Activated CD8-positive, alpha-beta memory T cell treated with anti-CD3 and anti-CD28 coated beads for 4 hours (primary cell): Measurements from ENCODE around the gene DNAJC5.
A peak's percentile ranks its signal among the peaks of the same experiment; 100 is the strongest.
"Not testable (repeated sequence)": the region's sequence is repeated elsewhere in the genome, so short reads cannot be mapped to it uniquely, and the experiment has no call there.

Source experiments
- DNase-seq, 2 donors: peaks; one replicate each; pipeline ENCODE4 v3.0.0-alpha.2; 2020; ENCODE audit warnings: low read depth in 2 of 2

Gene DNAJC5

GRCh38 chr20:63894358-63895201 is at the start of gene DNAJC5:
Gene DNAJC5, plus strand, starts transcription at chr20:63895126. Its CDS starts 33,220 bp downstream, at chr20:63928346.
- DNase-seq: peak; percentile 93 to 94

DNA sequence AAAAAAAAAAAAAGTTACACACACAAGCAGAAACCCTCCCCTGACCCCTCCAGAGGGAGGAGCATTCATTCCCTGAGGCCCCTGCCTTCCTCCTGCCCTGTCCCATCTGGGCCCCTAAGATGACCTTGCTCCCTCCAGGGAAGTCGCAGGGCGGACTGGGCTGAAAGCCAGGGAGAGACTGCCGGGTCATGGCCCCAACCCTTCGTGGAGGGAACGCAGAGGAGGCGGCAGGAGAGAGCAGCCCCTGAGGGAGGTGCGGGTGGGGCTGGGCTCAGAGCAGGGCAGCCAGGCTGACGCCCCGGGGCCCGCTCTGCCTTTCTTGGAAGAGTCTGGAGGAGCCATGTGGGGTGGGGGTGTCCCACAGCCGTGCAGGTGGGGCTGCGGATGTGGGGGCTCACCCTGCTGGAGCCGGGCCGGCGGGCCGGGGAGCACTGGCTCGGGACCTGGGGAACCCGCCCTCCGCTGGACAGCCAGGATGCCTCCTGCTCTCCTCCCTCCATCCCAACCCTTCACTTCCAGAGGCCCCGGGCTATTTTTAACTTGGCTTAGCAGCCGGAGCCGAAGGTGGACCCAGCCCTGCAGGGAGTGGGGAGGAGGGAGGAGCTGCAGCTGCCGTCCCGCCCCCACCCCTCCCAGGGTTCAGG is 48.7 kb upstream of the DNAJC5 start:
- no peak for DNase-seq

DNA sequence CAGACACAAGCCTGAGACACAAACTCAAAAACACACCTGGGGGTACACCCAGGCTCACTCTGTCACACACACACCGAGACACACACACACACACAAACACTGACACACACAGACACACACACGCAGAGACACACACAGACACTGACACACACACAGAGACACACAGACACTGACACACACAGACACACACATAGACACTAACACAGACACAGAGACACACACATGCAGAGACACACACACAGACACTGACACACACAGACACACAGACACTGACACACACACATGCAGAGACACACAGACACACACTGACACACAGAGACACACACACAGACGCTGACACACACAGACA is 48.1 kb upstream of the DNAJC5 start:
- no peak for DNase-seq

DNA sequence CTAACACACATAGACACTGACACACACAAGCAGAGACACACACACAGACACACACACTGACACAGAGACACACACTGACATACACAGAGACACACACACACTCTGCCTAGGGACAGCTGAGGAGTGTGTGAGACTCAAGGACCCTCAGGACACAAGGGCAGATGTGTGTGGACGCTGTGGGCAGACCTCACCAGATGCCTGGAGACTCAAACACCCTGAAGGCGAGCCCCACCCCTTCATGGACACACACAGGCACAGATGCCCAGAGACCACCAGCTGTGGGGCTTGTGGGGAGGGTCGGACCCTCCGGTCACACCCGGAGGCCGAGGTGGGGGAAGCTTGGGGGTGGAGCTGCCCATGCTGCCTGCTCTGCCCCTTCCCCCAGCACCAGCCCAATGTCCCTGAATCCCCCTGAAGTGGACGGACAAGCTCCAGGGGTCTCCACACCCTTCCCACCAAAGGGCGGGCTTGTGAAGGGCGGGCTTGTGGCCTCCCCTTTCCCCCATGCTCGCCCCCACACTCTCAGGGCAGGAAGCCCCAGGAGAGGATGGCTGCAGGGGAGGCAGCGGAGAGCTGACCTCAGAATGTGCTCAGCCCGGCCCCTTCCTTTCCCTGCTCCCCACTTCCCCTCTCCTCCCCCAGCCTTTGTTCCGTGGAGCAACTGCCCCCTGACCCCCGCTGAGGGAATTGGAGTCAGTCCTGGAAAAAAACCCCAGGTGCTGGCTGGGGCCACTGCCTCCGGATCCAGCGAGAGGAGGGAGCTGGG is 47.5 kb upstream of the DNAJC5 start:
- no peak for DNase-seq

DNA sequence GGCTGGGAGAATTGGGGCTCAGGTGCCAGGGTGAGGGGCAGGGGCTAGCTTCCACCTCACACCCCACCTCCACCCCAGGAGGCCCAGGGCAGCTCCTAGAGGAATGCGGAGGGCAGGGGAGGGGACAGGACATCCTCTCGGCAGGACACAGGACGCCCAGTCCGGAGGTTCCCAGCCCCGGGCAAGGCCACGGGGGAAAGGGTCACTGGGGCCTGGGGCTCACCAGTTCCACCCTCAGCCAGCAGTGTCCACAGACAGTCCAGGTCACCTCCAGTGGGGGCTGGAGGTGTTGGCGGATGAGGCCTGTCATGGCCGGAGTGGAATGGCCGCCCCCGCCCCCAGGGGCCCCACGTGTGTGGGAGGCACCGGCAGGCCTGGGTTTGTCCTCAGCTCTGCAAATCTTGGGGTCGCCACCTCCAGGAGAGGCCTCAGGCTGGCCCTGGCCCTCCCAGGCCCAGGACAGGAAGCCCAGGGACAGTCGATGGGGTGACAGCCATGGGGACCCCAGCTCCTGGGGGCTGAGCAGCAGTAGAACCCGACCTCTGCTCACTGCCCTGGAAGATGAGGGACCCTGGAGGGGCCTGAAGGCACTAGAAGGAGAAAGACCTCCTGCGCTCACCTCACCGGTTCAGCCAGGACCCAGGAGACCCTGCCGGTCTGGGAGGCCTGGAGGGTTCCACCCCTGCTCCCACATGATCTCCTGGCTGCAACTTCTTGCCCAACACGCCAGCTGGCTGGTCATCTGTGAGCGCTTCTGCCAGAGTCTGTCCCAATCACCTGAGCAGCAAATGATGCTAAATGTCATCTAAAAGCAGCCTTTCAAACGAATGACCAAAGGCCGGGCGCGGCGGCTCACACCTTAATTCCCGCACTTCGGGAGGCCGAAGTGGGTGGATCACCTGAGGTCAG is 46.7 kb upstream of the DNAJC5 start:
- no peak for DNase-seq

DNA sequence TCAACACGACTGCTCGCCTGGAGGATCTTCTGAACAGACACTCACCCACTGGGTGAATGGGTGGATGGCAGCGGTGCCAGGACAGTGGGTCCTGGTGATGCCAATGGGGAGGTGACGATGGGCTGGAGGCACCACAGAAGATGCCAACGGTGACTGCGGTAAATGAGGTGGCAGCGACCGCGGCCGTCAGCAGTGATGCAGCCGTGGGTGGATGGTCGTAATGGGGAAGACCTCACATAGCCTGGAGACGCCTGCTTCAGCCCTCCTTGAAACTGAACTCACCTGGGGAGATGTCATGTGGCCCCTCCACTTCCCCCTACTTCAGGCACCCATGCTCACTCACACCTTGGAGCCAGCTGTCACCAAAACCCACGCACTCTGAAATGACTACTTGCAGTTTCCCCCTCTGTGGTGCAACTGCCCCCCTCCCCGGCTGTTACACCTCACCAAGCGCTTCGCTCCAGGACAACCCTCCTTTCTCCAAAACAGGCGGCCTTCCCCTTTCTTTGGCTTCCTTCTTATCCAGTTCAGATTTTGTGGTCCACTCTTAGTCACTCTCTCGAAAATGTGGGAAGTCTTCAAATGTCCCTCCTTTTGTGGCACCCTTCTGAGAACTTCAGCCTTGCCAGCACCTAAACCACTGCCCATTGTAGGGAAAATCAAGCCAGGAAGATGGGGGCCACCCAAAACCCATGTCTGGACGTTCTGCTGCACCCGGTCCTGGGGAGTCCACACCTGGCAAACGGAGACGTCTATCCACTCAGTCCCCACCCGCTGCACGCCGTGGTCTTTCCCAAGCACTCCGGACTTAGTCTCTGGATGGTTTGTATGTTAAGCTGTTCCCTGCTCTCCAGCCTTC is 44.0 kb upstream of the DNAJC5 start:
- no peak for DNase-seq

DNA sequence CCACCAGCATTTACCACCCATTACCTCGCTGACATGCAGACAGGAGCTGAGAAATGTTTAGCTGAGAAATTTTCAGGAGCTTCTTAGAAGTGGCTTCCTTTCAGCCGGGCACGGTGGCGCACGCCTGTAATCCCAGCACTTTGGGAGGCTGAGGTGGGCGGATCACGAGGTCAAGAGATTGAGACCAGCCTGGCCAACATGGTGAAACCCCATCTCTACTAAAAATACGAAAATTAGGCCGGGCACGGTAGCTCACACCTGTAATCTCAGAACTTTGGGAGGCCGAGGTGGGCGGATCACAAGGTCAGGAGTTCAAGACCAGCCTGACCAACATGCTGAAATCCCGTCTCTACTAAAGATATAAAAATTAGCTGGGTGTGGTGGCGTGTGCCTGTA is 43.4 kb upstream of the DNAJC5 start:
- not testable (repeated sequence) for DNase-seq

GRCh38 chr20:63853733-63854068 is 41.2 kb upstream of the DNAJC5 start:
- not testable (repeated sequence) for DNase-seq

DNA sequence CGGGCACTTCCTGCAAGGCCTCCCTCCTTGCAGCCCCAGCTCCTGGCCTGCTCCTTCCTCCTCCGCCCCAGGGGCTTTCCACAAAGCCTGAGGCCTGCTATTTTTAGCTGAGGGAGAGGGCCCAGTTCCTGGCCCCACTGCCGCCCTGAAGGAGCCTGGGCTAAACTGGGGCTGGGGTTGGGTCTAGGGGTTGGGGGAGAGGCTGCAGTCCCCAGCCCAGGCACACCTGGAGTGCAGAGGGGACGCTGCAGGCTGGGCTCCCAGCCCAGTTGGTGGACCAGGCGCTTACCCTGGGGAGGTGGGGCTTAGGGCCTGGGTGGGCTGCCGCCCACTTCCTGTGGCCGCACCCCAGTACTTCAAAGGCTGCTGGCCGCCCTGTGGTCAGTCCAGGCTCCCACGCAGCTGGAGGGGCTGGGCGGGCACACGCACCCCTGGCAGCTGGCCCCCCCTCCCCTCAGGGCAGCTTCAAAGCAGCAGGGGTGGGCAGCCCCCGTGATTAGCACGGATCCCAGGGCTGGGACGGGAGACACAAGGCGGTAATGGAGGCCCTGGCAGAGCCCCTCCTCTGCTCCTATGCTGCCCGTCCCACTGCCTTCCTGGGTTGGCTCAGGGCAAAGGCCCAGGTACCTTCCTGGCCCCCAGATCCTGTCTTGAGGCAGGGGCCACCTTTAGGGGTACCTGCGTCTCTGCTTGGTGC is 40.7 kb upstream of the DNAJC5 start:
- no peak for DNase-seq

- DNase-seq: no peak
Observed at GRCh38 chr20:63854766-63855362, 40.1 kb upstream of the DNAJC5 start.

DNA sequence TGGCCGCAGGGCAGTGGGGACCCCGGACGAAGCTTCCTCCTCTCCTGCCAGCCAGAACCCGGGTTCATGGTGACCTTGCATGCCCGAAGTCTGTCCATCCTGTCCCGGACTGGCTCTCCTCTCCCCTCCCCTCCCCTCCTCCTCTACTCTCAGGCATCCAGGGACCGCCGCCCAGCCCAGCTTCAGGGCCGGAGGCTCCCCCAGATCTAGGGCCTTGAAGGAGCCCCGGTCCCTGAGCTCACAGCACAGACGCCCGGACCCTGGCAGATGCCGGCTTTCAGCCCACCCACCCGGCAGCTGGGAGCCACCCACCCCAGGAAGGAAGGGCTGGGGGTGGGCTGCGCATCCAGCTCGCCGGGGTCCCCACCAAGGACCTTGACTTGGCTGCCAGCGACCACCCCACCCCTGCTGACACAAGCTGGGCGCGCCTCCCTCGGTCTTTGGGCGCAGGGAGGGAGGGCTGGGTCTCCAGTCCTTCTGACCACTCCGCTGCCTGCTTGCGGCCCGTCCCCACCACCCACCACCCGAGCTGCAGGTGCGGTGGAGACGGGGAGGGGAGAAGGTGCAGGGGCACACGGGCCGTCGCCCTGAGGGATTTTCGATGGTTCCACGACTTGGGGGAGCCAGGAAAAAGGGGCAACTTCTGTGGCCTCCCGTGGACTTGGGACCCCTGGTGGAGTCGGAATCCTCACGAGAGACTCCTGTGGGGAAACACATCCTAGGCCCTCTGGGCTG is 39.4 kb upstream of the DNAJC5 start:
- DNase-seq: no peak

- DNase-seq: no peak
Observed at GRCh38 chr20:63856098-63856511, 38.8 kb upstream of the DNAJC5 start.

GRCh38 chr20:63857764-63858392 is 37.0 kb upstream of the DNAJC5 start:
- no peak for DNase-seq

DNA sequence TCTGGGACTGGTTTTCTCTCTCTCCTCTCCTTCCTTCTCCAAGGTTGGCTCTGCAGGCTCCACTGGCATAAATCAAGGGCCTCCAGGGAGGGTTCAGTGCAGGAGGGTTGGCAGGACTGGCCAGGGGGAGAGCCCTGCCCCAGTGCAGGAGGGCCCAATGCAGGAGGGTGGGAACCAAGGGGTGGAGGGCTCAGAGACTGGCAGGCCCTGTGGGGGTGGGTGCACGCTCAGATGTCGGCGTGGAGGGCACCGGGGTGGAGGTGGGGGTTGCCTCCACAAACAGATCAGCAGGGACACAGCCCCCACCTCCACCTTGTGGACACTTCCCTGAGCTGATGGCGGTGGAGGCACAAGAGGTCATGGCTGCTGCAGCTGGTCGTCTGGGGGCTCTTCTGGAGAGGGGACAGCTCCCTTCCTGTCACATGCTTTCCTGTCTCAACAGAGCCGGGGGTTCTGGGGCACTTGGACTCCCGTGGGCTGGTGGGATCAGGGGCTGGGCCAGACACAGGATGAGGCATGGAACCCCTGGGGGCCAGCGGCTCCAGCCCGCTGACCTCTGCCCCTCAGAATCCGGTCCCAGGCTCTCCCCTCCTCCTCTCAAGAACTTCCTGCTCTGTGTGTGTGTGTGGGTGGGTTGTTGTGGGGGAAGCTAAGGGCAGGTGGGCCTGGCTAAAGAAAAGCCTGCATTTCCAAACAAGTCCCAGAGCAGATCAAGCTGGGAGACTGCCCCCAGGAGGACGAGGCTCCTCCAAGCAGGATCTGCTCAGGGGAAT is 36.3 kb upstream of the DNAJC5 start:
- no peak for DNase-seq

GRCh38 chr20:63859166-63859699 is 35.7 kb upstream of the DNAJC5 start:
- DNase-seq: no peak

- DNase-seq: no peak
Observed at GRCh38 chr20:63860325-63861051, 34.4 kb upstream of the DNAJC5 start.
